Ureter (tissue), 1 donor: ENCODE results near the gene NTRK1. TPM values are rescaled to one million over a fixed set of nuclear protein-coding genes. Genes with fewer than 3 reads are reported as not detected.

Experiments
- DNase-seq: peaks from one replicate; pipeline ENCODE4 v3.0.0-alpha.2; 2020; ENCODE audit warnings: low spot score
- total RNA-seq: library from RNA; stranded (reverse); gene quantifications from one replicate; pipeline ENCODE4 v1.2.4, GENCODE V29; 2023
- donor health status: DM: yes; HTN: yes; CAD: no.

The NTRK1 gene
- total RNA-seq, 1 donor from 2014 or later, result 1.7 TPM

DNA sequence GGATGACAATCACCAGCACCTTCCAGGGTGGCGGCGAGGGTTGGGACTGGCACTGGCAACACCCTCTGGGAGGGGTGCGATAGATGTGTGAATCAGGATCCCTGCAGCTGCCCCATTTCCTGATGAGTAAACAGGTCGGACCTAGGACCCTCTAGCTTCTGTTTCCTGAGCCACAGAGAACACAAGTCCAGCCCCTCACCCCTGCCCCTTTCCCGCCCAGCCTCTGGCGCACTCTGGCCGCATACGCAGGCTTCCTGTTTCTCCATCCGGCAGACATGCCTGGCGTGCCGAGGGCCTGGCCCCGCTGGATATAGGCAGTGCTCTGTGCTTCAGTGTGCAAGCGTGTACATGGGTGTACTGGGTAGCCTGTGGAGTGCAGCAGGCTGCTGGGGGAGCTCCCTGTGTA, 37.5 kb downstream of the NTRK1 start:
- DNase-seq, result peak; percentile 56

DNA sequence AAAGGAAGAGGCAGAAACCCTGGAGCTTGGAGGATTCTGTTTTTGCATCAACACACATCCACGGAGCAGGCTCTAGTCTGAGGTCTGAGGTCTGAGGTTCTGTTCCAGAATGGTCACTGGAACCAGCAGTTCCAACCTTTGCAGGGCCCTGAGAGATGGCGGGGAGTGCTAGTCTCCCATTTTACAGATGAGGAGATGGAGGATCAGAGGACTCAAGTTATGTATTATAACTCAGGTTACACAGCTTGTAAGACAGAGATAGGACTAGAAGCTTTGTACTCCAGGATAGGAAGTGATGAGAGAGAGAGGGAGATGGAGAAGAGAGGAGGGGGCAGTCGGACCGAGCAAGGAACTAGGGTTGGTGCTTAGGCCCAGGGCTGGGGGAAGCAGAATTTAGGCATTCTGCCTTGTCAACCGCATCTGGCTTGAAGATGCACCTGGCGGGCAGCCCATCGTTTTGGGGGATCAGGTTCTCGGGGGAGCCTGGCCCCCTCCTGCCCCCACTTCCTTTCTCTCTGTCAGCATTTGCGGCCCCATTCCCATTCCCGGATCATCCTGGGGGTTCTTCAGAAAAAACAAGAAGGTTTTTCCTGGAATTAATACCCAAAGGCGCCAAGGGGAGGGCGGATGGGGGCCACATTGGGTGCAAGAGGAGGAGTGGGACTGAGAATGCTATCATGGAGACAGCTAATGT, 38.5 kb downstream of the NTRK1 start:
- DNase-seq, result no peak

DNA sequence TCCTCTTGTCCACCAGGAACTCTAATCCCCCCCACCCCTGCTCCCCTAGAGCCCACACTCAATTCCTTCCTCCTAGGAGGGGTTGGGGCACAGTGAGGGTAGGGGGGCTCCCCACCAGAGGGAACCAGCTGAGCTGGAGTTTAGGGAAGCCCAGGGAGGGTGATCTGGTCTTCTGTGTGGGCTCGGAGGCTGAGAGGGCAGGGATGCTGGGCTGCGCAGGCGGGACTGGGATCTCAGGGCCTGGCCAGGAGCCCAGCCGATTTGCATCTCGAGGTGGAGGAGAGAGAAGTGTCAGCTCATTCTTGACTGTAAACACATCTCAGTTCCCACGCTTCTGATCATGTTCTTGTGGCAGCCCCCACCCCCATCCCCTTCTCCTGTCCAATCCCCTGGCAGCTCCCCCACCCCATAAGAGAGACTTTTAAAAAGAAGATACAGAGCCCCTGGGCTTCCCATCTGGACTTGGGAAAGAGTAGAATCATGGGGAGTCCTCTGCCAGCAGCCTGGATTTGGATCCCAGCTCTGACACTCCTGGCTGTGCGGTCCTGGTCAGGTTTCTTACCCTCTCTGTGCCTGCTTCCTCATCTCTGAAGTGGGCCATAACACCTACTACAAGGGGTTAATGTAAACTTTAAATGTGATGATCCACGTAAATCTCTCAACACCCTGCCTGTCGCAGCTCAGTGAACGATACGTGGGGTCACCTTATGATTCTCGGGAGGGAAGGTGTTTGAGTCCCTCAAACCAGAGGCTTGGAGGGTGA, 39.5 kb downstream of the NTRK1 start:
- no peak for DNase-seq

GRCh38 chr1:156900896-156901589, 40.4 kb downstream of the NTRK1 start:
- DNase-seq, result no peak

DNA sequence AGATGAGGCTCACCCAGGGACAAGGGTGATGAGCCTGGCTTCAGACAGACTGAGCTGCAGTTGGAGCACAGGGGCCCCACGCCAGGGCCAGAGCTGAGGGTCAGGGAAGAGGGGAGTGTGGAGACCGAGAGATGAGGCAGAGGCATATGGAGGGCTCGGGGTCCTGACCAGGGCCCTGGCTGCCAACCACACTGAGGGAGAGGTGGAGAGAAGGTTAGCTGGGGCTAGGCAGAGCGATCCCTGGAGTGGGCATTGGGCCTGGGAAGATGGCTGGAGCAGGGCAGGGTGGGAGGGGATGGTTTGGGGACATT, 40.9 kb downstream of the NTRK1 start:
- DNase-seq, result no peak

DNA sequence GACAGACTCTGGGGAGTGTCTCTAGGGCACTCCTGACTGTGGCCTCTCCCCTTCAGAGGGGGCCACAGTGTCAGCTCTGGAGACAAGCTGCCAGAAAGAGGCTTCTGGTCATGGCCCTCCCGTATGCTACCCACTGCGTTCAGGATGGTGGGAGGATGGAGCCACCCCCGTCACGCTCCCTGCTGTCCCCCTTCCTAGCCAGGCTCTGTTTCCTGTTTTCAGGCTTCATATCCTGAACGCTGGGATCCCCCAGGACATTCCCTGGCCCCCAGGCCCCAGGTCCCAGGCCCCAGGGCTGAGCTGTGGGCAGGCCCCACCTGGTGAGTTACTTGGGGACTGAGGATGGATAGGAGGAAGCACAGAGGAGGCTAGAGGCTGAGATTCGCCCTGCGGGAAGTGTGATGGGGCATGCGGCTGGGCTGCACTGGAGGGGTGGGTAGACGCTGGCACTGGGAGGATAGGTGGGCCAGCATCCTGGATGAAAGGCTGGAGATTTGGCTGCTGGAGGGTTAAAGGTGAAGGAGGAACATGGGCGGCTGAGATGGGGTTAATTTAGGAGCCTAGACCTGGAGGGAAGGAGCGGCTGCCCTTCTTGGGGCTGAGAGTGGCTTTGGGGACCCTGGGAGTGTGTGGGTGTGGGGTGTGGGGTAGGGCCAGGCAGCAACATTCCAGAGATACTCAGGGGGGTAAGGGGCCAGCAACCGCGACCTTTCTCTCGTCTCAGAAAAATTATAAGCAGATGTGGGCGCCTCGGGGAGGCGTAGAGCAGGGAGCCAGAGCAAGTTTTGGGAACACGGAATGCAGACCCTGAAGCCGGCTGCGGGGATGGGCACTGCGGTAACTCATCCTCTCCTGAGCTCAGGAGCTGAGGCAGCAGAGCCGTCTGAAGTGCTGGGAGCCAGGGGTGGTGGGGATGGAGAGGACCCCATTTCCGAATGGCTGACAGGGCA, 41.6 kb downstream of the NTRK1 start:
- no peak for DNase-seq

GRCh38 chr1:156903328-156904091, 42.8 kb downstream of the NTRK1 start:
- no peak for DNase-seq

GRCh38 chr1:156904187-156904959, 43.7 kb downstream of the NTRK1 start:
- DNase-seq, result no peak

GRCh38 chr1:156905176-156905575, 44.5 kb downstream of the NTRK1 start:
- DNase-seq, result no peak

GRCh38 chr1:156905651-156906050, 45.0 kb downstream of the NTRK1 start:
- no peak for DNase-seq

- no peak for DNase-seq
Observed at GRCh38 chr1:156906206-156906906, 45.7 kb downstream of the NTRK1 start.

GRCh38 chr1:156908541-156908940, 47.9 kb downstream of the NTRK1 start:
- no peak for DNase-seq

DNA sequence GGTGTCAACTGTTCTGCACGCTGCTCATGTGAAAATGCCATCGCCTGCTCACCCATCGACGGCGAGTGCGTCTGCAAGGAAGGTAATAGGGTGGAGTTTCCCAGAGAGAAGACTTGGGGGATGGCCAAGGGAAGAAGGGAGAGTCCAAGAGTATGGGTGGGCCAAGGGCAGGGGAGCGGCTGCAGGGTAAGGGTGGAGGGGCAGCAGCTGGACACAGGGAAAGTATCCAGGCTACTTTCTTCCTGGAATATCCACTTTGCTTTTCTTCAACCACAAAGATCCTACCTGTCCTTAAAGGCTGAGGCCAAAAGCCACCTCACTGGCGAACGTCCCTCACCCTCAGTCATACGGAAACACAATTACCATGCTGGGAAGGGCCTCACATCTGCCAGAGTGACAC, 48.3 kb downstream of the NTRK1 start:
- DNase-seq, result no peak

GRCh38 chr1:156909671-156910070, 49.0 kb downstream of the NTRK1 start:
- DNase-seq, result no peak

DNA sequence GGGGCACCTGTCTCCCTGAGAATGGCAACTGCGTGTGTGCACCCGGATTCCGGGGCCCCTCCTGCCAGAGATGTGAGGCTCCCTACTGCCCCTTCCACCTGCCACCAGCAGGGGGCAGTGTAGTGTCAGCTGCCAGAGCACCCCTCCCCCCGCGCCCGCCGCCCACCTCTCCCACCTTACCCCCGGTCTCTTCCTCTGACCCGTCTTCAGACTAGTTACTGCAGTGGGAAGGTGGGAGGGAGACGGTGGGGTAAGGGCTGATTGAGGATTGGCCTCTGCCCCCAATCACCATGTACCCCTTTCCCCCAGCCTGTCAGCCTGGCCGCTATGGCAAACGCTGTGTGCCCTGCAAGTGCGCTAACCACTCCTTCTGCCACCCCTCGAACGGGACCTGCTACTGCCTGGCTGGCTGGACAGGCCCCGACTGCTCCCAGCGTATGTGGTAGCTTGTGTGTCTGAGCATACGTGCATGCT, 49.7 kb downstream of the NTRK1 start:
- DNase-seq, result no peak

- DNase-seq, result no peak
Observed at GRCh38 chr1:156911577-156912298, 51.1 kb downstream of the NTRK1 start.

- no peak for DNase-seq
Observed at GRCh38 chr1:156912310-156912709, 51.6 kb downstream of the NTRK1 start.

GRCh38 chr1:156912861-156913808, 52.5 kb downstream of the NTRK1 start:
- DNase-seq, result no peak
